K562 (cell line): ENCODE data around the gene DPH7.

Experiments used
- BDP1 ChIP-seq: IDR thresholded peaks from 3 replicates; pipeline ENCODE4 v1.6.1; 2011; ENCODE audit not compliant: insufficient read length, insufficient read depth
- SMC3 ChIP-seq: conservative IDR thresholded peaks from 2 replicates; pipeline ENCODE4 v1.6.1; 2011; ENCODE audit warnings: low read depth, low read length, improper control_type of control experiment; ENCODE audit not compliant: insufficient read depth
- SP1 ChIP-seq: sonication (generic); formaldehyde crosslinking; IDR thresholded peaks from 2 replicates; pipeline ENCODE4 v1.8.1; 2022; ENCODE audit warnings: mild to moderate bottlenecking, missing genetic modification reagents
- ZNF586 ChIP-seq: fragments of 450-650 bp; formaldehyde crosslinking; conservative IDR thresholded peaks from 2 replicates; pipeline ENCODE4 v1.4.0; 2020; ENCODE audit warnings: mild to moderate bottlenecking, moderate library complexity
- TF ChIP-seq, protein P1 (sequence below), 2 experiments: fragments of 450-650 bp; formaldehyde crosslinking in 1 of 2; IDR thresholded peaks; 2 replicates each; pipeline versions ENCODE4 v1.4.0 to v1.6.1; 2014 to 2020; ENCODE audit warnings: mild to moderate bottlenecking in 2 of 2, borderline replicate concordance in 1 of 2, low read depth in 1 of 2
- TF ChIP-seq, protein P2 (sequence below): fragments of 450-650 bp; IDR thresholded peaks from 2 replicates; pipeline ENCODE4 v1.6.1; 2017; ENCODE audit warnings: mild to moderate bottlenecking, moderate library complexity
- TF ChIP-seq, protein P3 (sequence below): sonication (generic); formaldehyde crosslinking; IDR thresholded peaks from 2 replicates; pipeline ENCODE4 v1.8.0; 2022; ENCODE audit warnings: mild to moderate bottlenecking, missing genetic modification reagents

DNA sequence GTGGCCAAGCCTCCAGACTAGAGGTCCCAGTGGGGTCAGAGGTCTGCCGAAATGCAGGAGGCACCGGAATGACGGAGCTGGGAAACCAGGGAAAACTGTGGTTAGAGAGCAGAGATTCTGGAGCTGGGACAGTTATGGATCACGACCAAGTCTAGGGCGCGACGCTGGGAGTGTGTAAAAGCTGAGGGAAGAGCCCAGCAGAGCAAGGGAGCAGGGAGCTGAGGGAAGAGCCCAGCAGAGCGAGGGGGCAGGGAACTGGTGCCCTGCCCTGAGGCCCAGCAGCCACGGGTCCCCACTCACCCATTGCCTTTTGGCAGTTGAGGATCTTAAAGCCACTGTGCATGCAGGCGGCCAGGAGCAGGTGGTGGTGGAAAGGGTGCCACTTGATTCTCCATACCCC lies 14.6 kb downstream of the DPH7 start:
- no peak for TF ChIP-seq SP1 (CRISPR knock-in tag)
- TF ChIP-seq, protein P1, sequence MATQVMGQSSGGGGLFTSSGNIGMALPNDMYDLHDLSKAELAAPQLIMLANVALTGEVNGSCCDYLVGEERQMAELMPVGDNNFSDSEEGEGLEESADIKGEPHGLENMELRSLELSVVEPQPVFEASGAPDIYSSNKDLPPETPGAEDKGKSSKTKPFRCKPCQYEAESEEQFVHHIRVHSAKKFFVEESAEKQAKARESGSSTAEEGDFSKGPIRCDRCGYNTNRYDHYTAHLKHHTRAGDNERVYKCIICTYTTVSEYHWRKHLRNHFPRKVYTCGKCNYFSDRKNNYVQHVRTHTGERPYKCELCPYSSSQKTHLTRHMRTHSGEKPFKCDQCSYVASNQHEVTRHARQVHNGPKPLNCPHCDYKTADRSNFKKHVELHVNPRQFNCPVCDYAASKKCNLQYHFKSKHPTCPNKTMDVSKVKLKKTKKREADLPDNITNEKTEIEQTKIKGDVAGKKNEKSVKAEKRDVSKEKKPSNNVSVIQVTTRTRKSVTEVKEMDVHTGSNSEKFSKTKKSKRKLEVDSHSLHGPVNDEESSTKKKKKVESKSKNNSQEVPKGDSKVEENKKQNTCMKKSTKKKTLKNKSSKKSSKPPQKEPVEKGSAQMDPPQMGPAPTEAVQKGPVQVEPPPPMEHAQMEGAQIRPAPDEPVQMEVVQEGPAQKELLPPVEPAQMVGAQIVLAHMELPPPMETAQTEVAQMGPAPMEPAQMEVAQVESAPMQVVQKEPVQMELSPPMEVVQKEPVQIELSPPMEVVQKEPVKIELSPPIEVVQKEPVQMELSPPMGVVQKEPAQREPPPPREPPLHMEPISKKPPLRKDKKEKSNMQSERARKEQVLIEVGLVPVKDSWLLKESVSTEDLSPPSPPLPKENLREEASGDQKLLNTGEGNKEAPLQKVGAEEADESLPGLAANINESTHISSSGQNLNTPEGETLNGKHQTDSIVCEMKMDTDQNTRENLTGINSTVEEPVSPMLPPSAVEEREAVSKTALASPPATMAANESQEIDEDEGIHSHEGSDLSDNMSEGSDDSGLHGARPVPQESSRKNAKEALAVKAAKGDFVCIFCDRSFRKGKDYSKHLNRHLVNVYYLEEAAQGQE (IDR thresholded peaks at IDR 0.05; ENCODE audit: borderline replicate concordance): no peak
- TF ChIP-seq, protein P1 (CRISPR knock-in tag; IDR thresholded peaks at IDR 0.05; ENCODE audit: low read depth): no peak
- TF ChIP-seq BDP1: no peak
- TF ChIP-seq SMC3: no peak
- no peak for TF ChIP-seq ZNF586 (CRISPR knock-in tag)
- TF ChIP-seq, protein P2, sequence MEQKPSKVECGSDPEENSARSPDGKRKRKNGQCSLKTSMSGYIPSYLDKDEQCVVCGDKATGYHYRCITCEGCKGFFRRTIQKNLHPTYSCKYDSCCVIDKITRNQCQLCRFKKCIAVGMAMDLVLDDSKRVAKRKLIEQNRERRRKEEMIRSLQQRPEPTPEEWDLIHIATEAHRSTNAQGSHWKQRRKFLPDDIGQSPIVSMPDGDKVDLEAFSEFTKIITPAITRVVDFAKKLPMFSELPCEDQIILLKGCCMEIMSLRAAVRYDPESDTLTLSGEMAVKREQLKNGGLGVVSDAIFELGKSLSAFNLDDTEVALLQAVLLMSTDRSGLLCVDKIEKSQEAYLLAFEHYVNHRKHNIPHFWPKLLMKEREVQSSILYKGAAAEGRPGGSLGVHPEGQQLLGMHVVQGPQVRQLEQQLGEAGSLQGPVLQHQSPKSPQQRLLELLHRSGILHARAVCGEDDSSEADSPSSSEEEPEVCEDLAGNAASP: no peak
- TF ChIP-seq, protein P3, sequence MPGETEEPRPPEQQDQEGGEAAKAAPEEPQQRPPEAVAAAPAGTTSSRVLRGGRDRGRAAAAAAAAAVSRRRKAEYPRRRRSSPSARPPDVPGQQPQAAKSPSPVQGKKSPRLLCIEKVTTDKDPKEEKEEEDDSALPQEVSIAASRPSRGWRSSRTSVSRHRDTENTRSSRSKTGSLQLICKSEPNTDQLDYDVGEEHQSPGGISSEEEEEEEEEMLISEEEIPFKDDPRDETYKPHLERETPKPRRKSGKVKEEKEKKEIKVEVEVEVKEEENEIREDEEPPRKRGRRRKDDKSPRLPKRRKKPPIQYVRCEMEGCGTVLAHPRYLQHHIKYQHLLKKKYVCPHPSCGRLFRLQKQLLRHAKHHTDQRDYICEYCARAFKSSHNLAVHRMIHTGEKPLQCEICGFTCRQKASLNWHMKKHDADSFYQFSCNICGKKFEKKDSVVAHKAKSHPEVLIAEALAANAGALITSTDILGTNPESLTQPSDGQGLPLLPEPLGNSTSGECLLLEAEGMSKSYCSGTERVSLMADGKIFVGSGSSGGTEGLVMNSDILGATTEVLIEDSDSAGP: no peak
